CD4-positive, alpha-beta T cell treated with Interleukin-4 for 1 hour (primary cell): ENCODE results near the gene OR4B1.

ENCODE experiments used
- DNase-seq, 2 donors: peaks; one replicate each; pipeline ENCODE4 v3.0.0-alpha.2; 2020 to 2022

The OR4B1 gene

GRCh38 chr11:48263423-48263911 is 46.9 kb downstream of the OR4B1 start, which contains the start of gene OR4X1:
Gene OR4X1 (plus strand): TSS chr11:48263861. CDS start chr11:48263861, 0 bp downstream.
- no peak for DNase-seq
